G401.6 (cell line): ENCODE results near the gene CST5.
"Not testable (repeated sequence)": the region's sequence is repeated elsewhere in the genome, so short reads cannot be mapped to it uniquely, and the experiment has no call there.

ENCODE experiments used
- FAIRE-seq: peaks from 2 replicates; lab custom pipeline; 2012; peaks lifted over from hg19 to GRCh38; lab: Jason Lieb, UNC

CST5 gene, protein sequence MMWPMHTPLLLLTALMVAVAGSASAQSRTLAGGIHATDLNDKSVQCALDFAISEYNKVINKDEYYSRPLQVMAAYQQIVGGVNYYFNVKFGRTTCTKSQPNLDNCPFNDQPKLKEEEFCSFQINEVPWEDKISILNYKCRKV

DNA sequence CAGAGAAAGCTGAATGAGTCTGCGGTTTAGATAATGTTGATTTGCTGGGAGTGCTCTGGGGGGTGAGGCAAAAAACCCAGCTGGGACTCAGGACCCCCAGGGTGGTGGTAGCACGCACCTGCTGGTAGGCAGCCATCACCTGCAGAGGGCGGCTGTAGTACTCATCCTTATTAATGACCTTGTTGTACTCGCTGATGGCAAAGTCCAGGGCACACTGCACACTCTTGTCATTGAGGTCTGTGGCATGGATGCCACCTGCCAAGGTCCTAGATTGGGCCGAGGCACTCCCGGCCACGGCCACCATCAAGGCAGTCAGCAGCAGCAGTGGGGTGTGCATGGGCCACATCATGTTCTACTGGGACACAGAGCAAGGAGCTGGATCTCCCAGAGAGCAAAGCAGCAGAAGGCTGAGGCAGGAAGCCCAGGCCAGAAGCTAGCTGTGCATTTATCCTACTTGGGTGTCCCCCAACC, at the start of gene CST5:
Gene CST5 (minus strand): TSS at position 421 of the 471 bp plus-strand sequence. CDS start 72 bp downstream, at position 349.
- FAIRE-seq, result no peak

GRCh38 chr20:23928788-23929187, 49.2 kb upstream of the CST5 start:
- FAIRE-seq, result no peak

DNA sequence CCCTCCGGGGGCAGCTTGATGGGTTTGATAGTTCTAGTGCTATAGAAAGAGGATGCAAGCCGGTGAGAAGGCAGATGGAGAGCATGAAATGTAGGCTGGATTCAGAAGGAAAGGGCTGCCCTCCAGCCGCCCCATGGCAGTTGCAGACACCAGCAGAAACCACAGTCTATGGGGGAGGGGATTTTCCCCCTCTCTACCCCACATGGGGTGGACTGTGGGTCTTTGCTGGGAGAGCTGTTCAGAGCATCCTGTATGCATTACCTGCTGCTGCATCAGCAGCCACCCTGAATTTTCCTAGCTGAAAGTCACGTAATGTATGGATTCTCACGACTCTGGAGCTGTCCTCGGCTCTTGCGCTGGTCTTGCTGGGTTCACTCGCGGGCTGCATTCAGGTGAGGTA, 48.8 kb upstream of the CST5 start:
- no peak for FAIRE-seq

GRCh38 chr20:23926944-23927872, 47.7 kb upstream of the CST5 start:
- no peak for FAIRE-seq

DNA sequence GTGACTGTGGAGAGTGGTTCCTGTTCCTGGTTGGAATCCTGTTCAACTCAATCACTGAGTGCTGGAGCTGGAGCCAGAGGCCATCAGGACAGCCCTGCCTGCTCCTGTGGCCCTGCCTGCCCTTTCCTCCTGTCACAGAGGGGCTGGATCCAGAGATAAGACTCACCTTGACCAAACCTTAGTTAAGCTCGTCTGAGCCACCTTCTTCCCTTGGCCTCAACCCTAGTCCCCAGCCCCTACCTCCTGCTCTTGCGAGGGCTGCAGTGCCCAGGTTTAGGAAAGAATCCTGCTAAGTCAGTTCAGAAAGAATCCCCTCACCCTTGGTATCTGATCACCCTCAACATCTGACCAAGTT, 47.0 kb upstream of the CST5 start:
- no peak for FAIRE-seq

- FAIRE-seq, result no peak
Measured at GRCh38 chr20:23925789-23926525, 46.4 kb upstream of the CST5 start.

DNA sequence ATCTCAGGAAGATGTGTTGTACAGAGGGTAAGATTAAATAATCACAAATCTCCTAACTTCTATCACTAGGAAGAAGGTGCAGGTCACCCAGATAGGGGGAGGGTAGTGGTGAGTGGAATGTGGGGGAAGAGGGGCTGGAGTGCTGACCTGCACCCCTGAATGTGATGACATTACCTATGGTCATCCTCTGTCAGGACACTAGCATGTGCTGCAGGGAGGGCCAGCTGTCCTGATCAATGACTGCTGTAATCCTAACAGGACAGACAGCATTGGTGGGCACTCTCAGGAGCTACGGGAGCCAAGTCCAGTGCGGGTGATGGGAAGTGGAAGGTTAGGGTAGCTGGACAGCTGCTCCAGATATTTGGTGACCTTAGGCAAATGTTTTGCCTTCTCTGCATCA, 45.2 kb upstream of the CST5 start:
- no peak for FAIRE-seq

- no peak for FAIRE-seq
Measured at GRCh38 chr20:23923891-23924435, 44.4 kb upstream of the CST5 start.

- FAIRE-seq, result no peak
Measured at GRCh38 chr20:23923311-23923710, 43.8 kb upstream of the CST5 start.

GRCh38 chr20:23920408-23921325, 41.1 kb upstream of the CST5 start:
- no peak for FAIRE-seq

- FAIRE-seq, result no peak
Measured at GRCh38 chr20:23918896-23919295, 39.3 kb upstream of the CST5 start.

GRCh38 chr20:23918101-23918862, 38.7 kb upstream of the CST5 start:
- FAIRE-seq, result no peak

DNA sequence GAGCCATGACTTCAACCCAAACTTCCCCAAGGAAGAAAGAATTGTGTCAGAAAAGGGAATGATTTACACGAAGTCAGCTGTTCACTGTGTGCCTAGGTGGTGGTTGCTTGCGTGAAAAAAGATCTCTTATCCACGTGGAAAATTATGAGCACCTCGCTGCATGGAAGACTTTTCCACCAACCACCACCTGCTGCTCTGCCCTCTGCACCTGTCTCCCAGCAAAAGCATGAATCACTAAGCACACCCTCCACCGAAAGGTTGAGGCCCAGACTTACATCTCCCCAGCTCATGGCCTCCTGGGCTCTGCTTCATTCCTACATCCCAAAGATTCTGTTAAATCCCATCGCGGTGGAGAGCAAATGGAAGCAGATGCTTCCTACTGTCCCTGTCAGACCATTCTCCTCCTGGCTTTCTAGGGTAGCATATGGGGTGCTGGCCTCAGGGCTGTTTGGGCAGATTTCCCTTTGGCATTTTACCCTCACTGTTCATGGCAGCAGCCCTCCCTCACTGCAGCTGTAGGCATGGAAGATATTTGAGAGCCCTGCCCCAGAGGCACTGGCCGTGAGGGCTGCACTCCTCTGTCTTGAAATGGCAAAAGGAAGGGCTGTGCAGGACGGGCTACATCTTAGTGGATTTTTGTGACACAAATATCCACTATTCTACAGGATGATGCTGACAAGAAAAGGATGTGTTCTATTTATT, 37.6 kb upstream of the CST5 start:
- FAIRE-seq, result no peak

DNA sequence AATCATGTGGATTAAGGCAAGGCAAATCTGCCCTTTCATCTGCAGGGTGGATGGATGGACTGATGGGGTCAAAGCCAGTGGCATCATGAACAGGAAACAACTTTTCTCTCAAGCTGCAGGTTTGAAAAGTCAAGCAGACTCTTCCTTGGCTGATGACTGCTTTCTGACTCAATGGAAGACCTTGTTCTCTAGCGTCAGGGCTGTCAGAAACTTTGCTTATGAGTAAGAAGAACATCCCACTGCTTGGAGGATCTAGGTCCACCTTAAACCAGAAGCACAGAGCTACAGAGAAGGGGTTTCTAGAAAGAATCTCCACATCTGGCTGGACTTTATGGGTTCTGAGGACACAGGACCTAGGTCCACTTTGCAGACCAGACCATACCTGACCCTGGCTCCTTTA, 36.3 kb upstream of the CST5 start:
- FAIRE-seq, result no peak

GRCh38 chr20:23914469-23914868, 34.9 kb upstream of the CST5 start:
- not testable (repeated sequence) for FAIRE-seq

DNA sequence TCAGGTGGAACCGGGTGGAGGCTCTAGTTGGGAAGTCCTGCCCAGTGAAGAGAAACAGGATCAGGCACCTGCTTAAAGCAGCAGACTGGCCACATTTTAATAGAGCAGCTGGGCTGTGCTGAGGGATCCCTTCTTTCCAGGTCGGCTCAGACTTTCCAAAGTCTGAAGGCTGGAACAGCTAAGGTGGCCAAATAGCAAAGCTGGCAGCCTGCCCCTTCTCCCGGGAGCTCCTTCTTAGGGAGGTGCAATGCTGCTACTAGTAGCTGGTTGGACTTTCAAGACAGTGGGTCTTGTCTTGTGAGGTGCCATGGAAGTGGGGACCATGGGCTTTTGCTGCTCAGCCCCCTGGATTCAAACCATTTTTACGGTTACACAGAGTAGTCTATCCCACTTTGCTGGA, 30.7 kb upstream of the CST5 start:
- no peak for FAIRE-seq

- FAIRE-seq, result no peak
Measured at GRCh38 chr20:23909390-23909789, 29.8 kb upstream of the CST5 start.

- no peak for FAIRE-seq
Measured at GRCh38 chr20:23907579-23907978, 28.0 kb upstream of the CST5 start.

DNA sequence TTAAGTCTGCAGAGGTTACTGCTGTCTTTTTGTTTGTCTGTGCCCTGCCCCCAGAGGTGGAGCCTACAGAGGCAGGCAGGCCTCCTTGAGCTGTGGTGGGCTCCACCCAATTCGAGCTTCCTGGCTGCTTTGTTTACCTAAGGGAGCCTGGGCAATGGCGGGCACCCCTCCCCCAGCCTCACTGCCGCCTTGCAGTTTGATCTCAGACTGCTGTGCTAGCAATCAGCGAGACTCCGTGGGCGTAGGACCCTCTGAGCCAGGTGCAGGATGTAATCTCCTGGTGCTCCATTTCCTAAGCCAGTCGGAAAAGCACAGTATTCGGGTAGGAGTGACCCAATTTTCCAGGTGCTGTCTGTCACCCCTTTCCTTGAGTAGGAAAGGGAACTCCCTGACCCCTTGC, 22.8 kb upstream of the CST5 start:
- not testable (repeated sequence) for FAIRE-seq

DNA sequence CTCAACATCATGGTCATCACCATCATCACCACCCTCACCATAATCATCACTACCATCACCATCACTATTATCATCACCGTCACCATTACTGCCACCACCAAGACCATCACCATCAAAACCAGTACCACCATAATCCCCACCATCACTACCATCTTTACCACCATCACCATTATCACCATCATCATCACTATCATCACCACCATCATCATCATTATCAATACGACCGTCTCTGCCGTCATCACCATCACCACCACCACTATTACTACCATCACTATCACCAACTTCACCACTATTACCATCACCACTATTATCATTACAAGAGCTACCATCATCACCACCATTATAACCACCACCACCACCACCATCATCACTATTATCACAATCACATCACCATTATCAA, 11.3 kb upstream of the CST5 start:
- not testable (repeated sequence) for FAIRE-seq
